IMR-90 (cell line): ENCODE results near the gene PPARG. TPM values are rescaled to one million over a fixed set of nuclear protein-coding genes. Genes with fewer than 3 reads are reported as not detected.

Source experiments
- ATAC-seq: fragments of 200-7000 bp; cut with Tn5 transposase; 2 replicates; pipeline ENCODE4 v1.9.1; 2020; ENCODE audit warnings: low read depth, mild to moderate bottlenecking, moderate library complexity
- BruUV-seq: library from RNA; stranded (reverse); fragments of 400-500 nt; replicated peaks from 2 replicates; lab custom pipeline; 2021; lab: Mats Ljungman, UMichigan
- CTCF ChIA-PET: fragments of 300-600 bp; formaldehyde crosslinking; extraction: SDS; loops from one replicate; lab custom pipeline; 2021; ENCODE audit warnings: antibody characterized with exemption; lab: Yijun Ruan, JAX
- POLR2A ChIA-PET: fragments of 300-600 bp; sonication (Branson Sonifier 250); formaldehyde crosslinking; loops from one replicate; lab custom pipeline; 2022; ENCODE audit warnings: antibody characterized with exemption; ENCODE audit not compliant: unreplicated experiment; lab: Charles Lee
- DNase-seq: peaks from one replicate; pipeline ENCODE4 v3.0.0; 2013
- H2AFZ ChIP-seq: replicated peaks from 2 replicates; pipeline ENCODE3; 2013; ENCODE audit warnings: low read length, mild to moderate bottlenecking; ENCODE audit not compliant: poor library complexity
- H2AK5ac ChIP-seq: 2 replicates; pipeline ENCODE4 v1.6.1; 2013; ENCODE audit warnings: low read depth, low read length, inconsistent platforms
- H2AK9ac ChIP-seq: replicated peaks from 2 replicates; pipeline ENCODE3; 2013; ENCODE audit warnings: mild to moderate bottlenecking, low read depth, low read length, moderate library complexity; ENCODE audit not compliant: poor library complexity
- H2BK120ac ChIP-seq: 2 replicates; pipeline ENCODE4 v1.6.1; 2013; ENCODE audit warnings: low read depth, low read length, inconsistent platforms
- H2BK15ac ChIP-seq: 3 replicates; pipeline ENCODE4 v1.6.1; 2013; ENCODE audit warnings: low read depth, low read length, inconsistent platforms
- H2BK20ac ChIP-seq: 2 replicates; pipeline ENCODE4 v1.6.1; 2013; ENCODE audit warnings: low read depth, mild to moderate bottlenecking, inconsistent platforms, low read length, moderate library complexity
- H2BK5ac ChIP-seq: 2 replicates; pipeline ENCODE4 v1.6.1; 2013; ENCODE audit warnings: mild to moderate bottlenecking, low read depth, low read length, inconsistent platforms; ENCODE audit not compliant: poor library complexity, severe bottlenecking
- H3K14ac ChIP-seq: replicated peaks from 2 replicates; pipeline ENCODE4 v1.6.1; 2013; ENCODE audit warnings: low read depth, low read length, inconsistent platforms
- H3K18ac ChIP-seq: 2 replicates; pipeline ENCODE4 v1.6.1; 2013; ENCODE audit warnings: low read depth, low read length, control low read depth
- H3K23ac ChIP-seq: 2 replicates; pipeline ENCODE4 v1.6.1; 2013; ENCODE audit warnings: low read depth, low read length, inconsistent platforms
- H3K27ac ChIP-seq: 2 replicates; pipeline ENCODE4 v1.5.1; 2013; ENCODE audit warnings: mild to moderate bottlenecking, control low read depth, low read length; ENCODE audit not compliant: insufficient read depth
- H3K27me3 ChIP-seq: 2 replicates; pipeline ENCODE4 v1.6.1; 2013; ENCODE audit warnings: low read length; ENCODE audit not compliant: control insufficient read depth, insufficient read depth
- H3K36me3 ChIP-seq: 2 replicates; pipeline ENCODE4 v1.6.1; 2013; ENCODE audit warnings: low read length, mixed read lengths; ENCODE audit not compliant: control insufficient read depth, insufficient read depth
- H3K4ac ChIP-seq: 2 replicates; pipeline ENCODE4 v1.6.1; 2013; ENCODE audit warnings: low read depth, low read length, inconsistent platforms
- H3K4me1 ChIP-seq: 2 replicates; pipeline ENCODE4 v1.6.1; 2013; ENCODE audit warnings: low read length, mixed read lengths; ENCODE audit not compliant: control insufficient read depth, insufficient read depth
- H3K4me2 ChIP-seq: 2 replicates; pipeline ENCODE4 v1.6.1; 2013; ENCODE audit warnings: low read depth, mild to moderate bottlenecking, control low read depth, low read length, moderate library complexity
- H3K4me3 ChIP-seq: 2 replicates; pipeline ENCODE4 v1.5.1; 2013; ENCODE audit warnings: low read depth, mild to moderate bottlenecking, control low read depth, low read length, moderate library complexity; ENCODE audit not compliant: insufficient read depth
- H3K56ac ChIP-seq: 2 replicates; pipeline ENCODE4 v1.6.1; 2013; ENCODE audit warnings: low read length, inconsistent platforms; ENCODE audit not compliant: insufficient read depth; ENCODE audit errors: extremely low read depth
- H3K79me1 ChIP-seq, 2 experiments: 2 replicates each; pipeline ENCODE4 v1.6.1; 2013; ENCODE audit warnings: low read length in 2 of 2, inconsistent platforms in 1 of 2, low read depth in 1 of 2
- H3K9ac ChIP-seq: 2 replicates; pipeline ENCODE4 v1.6.1; 2013; ENCODE audit warnings: low read depth, low read length, control low read depth
- H3K9me1 ChIP-seq: 2 replicates; pipeline ENCODE4 v1.6.1; 2013; ENCODE audit warnings: low read length, inconsistent platforms; ENCODE audit not compliant: insufficient read depth
- H3K9me3 ChIP-seq: 2 replicates; pipeline ENCODE4 v1.6.1; 2013; ENCODE audit warnings: low read length; ENCODE audit not compliant: control insufficient read depth, insufficient read depth
- H4K20me1 ChIP-seq: 2 replicates; pipeline ENCODE4 v1.6.1; 2013; ENCODE audit warnings: low read length, inconsistent platforms; ENCODE audit not compliant: insufficient read depth
- H4K5ac ChIP-seq: 2 replicates; pipeline ENCODE4 v1.6.1; 2013; ENCODE audit warnings: mild to moderate bottlenecking, low read depth, low read length, control low read depth
- H4K8ac ChIP-seq, 2 experiments: 2 replicates each; pipeline ENCODE4 v1.6.1; 2013; ENCODE audit warnings: low read depth in 2 of 2, low read length in 2 of 2, control low read depth in 1 of 2, inconsistent platforms in 1 of 2
- H4K91ac ChIP-seq: 2 replicates; pipeline ENCODE4 v1.6.1; 2013; ENCODE audit warnings: low read depth, low read length, inconsistent platforms; ENCODE audit not compliant: insufficient read depth
- MAFK ChIP-seq: IDR thresholded peaks from 2 replicates; pipeline ENCODE4 v1.6.1; 2012; ENCODE audit warnings: low read depth, low read length, improper control_type of control experiment
- RAD21 ChIP-seq: IDR thresholded peaks from 2 replicates; pipeline ENCODE4 v1.6.1; 2012; ENCODE audit warnings: low read length, improper control_type of control experiment
- SMC3 ChIP-seq: fragments of 150-350 bp; IDR thresholded peaks from 2 replicates; pipeline ENCODE4 v1.6.1; 2016; ENCODE audit warnings: low read depth, mild to moderate bottlenecking, antibody characterized with exemption, low read length, moderate library complexity
- WGBS, 2 experiments: methylation state at CpG; one replicate each; pipeline versions ENCODE4 v1.1.5 to v1.1.7; 2013; ENCODE audit warnings: missing lambda C conversion rate in 2 of 2; ENCODE audit not compliant: insufficient read length in 1 of 2; ENCODE audit errors: extremely low coverage in 2 of 2; 5-methylcytosine and 5-hydroxymethylcytosine counted together
- dilution Hi-C: fragments of 300-500 bp; cut with HindIII; formaldehyde crosslinking; loops from one replicate; pipeline ENCODE4 v1.14.3; 2018; ENCODE audit warnings: low sequenced_read_pairs; ENCODE audit not compliant: unreplicated experiment
- in situ Hi-C: fragments of 300-500 bp; cut with MboI; formaldehyde crosslinking; loops from 3 replicates; pipeline ENCODE4 v1.14.3; 2019; ENCODE audit warnings: low sequenced_read_pairs, inconsistent platforms, mixed read lengths
- intact Hi-C: fragments of 100-400 bp; cut with micrococcal nuclease; formaldehyde crosslinking; loops from 2 replicates; pipeline ENCODE4 v1.10.0; 2022
- polyA plus RNA-seq, 3 experiments: library from polyadenylated mRNA; depleted of rRNA; stranded (reverse); fragments of >200 nt; gene quantifications; 2 replicates each; pipeline ENCODE4 v1.2.3, GENCODE V29; 2012; ENCODE audit warnings: low replicate concordance in 1 of 3
- total RNA-seq: library from RNA; depleted of rRNA; stranded (reverse); fragments of >200 nt; gene quantifications from 2 replicates; pipeline ENCODE4 v1.2.3, GENCODE V29; 2012

Gene PPARG
- total and polyA plus RNA-seq, 2 of the 4 experiments (the other 2 are of a cell fraction), result 11.2 to 23.8 TPM

DNA sequence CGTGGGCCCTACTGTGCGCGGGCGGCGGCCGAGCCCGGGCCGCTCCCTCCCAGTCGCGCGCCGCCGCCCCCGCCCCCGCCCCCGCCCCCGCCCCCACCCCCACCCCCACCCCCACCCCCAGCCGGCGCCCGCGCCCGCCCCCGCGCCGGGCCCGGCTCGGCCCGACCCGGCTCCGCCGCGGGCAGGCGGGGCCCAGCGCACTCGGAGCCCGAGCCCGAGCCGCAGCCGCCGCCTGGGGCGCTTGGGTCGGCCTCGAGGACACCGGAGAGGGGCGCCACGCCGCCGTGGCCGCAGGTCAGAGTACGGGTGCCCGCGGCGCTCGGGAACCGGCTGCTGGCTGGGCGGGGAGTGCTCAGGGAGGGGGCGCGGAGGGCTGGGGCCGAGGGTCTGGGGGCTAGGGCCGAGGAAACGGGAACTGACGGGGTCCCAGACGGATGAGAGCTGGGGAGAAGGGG is 1.1 kb upstream of the PPARG start:
- DNase-seq, result no peak
- Histone ChIP-seq H3K4me2 (peak overlapping the region; percentile 96), H3K9ac (peak overlapping the region; percentile 93), H2AK5ac (0 out of 2 replicates have a peak overlapping the region, but pooled peaks have one; percentile 29), H2AK9ac (peak overlapping the region; percentile 88), H3K9me3 (no peaks in the 10 kb centered on the region), H2BK120ac (peak overlapping the region; percentile 90), H2BK20ac (peak overlapping the region; percentile 72; the same call in 1 of the 2 replicates), H3K79me1 (peaks cover 6 to 21% of the 10 kb centered on the region in 2 experiments; a peak in 3 of 4 replicates), H3K4me3 (peak overlapping the region; percentile 95), H2BK5ac (peak overlapping the region; percentile 78), H4K91ac (peak overlapping the region; percentile 83), H2AFZ (peak overlapping the region; percentile 98), H3K27ac (peak overlapping the region; percentile 50), H3K36me3 (no peaks in the 10 kb centered on the region), H3K18ac (peak overlapping the region; percentile 5), H3K14ac (peak overlapping the region; percentile 53), H3K9me1 (peaks cover 8% of the 10 kb centered on the region; the same call in 1 of the 2 replicates), H4K5ac (peak overlapping the region; percentile 1), H3K56ac (no peak overlapping the region), H3K4me1 (peaks cover 2% of the 10 kb centered on the region), H3K23ac (no peak overlapping the region), H3K4ac (peak overlapping the region; percentile 49), H4K20me1 (no peaks in the 10 kb centered on the region), H4K8ac (peak overlapping the region; percentile 36 to 86; a peak in 2 of 4 replicates), H3K27me3 (no peaks in the 10 kb centered on the region), H2BK15ac (no peak overlapping the region; the same call in 2 of the 3 replicates)
- ChIA-PET CTCF (interaction anchor here (0.6 to 1.0 kb wide), 2 partner anchors 12 to 188 kb away, joined by 3 read pairs; no protein-coding TSS in a partner anchor), POLR2A (no interaction called here)
- peak; percentile 87 for ATAC-seq
- TF ChIP-seq MAFK, result no peak
- TF ChIP-seq SMC3, result peak; percentile 12; the same call in 1 of the 2 replicates
- peak; percentile 38 for TF ChIP-seq RAD21
- intact Hi-C loops (loop anchor here (1.0 to 5.0 kb wide), 4 partner anchors 95 to 192 kb away; no protein-coding TSS in a partner anchor), dilution Hi-C loops (no loop called here), in situ Hi-C loops (no loop called here)
- BruUV-seq, result no TSS peak
- WGBS, 2 experiments, result 0% methylated on average over 11 of the region's 63 CpGs; no CpG with 5 or more reads in 1 of the 2 experiments
